GM12872 (cell line): ENCODE data around the gene DHCR24.

Experiments used
- TF ChIP-seq, protein P1 (sequence below): IDR thresholded peaks from 3 replicates; pipeline ENCODE4 v1.5.1; 2011; ENCODE audit warnings: low read depth, mild to moderate bottlenecking, low read length, moderate library complexity; ENCODE audit not compliant: insufficient read depth

Gene DHCR24

DNA sequence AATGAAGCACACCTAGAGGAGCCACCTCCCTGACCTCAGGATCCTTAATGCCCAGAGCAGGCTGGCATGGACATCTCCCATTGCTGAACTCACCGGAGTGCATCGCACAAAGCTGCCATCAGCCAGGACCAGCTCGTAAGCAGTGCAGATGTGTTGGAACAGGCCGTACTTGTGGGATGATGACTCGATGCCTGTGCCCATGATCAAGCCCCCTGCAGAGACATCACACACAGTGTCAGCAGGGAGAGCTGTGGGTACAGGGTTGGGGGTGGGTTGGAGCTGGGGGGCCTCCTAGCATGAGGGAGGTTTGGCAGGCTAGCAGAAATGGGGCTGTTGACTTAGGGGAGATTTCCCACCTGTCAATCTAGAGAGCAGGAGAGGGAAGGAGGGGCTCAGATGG is 12.0 kb downstream of the DHCR24 start:
- TF ChIP-seq, protein P1, sequence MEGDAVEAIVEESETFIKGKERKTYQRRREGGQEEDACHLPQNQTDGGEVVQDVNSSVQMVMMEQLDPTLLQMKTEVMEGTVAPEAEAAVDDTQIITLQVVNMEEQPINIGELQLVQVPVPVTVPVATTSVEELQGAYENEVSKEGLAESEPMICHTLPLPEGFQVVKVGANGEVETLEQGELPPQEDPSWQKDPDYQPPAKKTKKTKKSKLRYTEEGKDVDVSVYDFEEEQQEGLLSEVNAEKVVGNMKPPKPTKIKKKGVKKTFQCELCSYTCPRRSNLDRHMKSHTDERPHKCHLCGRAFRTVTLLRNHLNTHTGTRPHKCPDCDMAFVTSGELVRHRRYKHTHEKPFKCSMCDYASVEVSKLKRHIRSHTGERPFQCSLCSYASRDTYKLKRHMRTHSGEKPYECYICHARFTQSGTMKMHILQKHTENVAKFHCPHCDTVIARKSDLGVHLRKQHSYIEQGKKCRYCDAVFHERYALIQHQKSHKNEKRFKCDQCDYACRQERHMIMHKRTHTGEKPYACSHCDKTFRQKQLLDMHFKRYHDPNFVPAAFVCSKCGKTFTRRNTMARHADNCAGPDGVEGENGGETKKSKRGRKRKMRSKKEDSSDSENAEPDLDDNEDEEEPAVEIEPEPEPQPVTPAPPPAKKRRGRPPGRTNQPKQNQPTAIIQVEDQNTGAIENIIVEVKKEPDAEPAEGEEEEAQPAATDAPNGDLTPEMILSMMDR = no peak

DNA sequence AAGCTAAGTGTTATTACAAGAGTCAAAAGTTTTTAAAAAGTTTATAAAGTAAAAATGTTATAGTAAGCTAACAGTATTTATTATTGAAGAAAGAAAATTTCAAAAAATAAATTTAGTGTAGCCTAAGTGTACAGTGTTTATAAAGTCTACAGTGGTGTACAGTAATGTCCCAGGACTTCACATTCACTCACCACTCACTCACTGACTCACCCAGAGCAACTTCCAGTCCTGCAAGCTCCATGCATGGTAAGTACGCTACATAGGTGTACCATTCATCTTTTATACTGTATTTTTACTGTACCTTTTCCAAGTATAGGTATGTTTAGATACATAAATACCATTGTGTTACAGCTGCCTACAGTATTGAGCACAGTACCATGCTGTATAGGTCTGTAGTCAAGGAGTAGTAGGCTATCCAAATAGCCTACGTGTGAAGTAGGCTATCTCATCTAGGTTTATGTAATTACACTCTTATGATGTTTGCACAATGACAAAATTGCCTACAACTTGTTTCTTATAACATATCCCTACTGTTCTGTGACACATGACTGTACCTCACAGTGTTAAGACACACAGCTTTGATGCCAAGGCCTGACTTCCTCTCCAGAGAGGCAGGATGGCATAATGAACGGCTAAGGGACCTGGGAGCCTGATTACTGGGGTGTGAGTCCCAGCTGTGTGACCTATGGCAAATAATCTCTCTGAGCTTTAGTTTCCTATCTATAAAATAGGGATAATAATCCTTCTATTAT is 12.7 kb downstream of the DHCR24 start:
- TF ChIP-seq, protein P1 = no peak

DNA sequence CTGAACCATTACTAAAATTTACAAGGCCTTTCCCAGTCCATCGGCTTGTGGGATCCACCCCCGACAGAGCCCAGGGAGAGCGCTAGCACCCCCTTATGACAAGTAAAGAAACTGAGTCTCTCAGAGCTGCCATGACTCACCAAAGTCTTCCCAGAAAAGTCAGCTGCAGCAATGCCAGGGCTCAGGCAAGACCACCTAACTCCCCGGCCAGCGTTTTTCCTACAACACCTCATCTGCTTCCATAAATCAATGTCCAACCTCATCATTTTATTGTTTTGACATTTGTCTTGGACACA is 15.0 kb downstream of the DHCR24 start:
- TF ChIP-seq, protein P1 = no peak

DNA sequence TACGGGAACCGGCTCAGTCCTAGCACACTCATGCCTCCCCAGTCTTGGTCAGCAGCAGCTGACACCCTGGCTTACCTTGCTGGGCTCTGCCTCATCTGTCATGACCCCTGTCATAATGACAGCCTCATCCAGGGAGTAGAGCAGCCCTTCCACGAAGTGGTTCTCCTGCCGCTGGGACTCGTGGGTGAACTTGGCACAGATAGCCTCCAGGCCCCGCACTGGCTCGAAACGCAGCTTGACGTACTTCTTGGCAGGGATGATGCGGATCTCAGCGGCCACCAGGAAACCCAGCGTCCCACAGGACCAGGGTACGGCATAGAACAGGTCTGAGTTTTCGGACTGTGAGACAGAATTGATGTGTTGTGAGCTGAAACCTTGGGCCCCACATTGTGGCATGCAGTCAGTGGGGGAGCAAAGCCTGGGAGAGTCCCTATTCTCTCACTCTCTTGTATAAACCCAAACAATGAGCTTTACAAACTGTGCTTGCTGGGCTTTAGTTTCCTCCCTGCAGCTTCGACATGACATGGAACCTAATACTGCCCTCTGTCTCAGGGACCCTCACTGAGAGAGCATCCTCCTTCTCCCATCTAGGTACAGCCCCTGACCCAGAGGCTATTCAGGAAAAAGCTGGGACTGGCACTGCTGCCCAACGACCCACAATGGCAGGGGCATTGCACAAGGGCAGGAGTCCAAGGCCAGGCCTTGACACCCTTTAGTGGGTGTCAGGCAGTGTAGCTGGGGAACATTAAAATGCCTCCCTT is 15.5 kb downstream of the DHCR24 start:
- TF ChIP-seq, protein P1 = no peak

DNA sequence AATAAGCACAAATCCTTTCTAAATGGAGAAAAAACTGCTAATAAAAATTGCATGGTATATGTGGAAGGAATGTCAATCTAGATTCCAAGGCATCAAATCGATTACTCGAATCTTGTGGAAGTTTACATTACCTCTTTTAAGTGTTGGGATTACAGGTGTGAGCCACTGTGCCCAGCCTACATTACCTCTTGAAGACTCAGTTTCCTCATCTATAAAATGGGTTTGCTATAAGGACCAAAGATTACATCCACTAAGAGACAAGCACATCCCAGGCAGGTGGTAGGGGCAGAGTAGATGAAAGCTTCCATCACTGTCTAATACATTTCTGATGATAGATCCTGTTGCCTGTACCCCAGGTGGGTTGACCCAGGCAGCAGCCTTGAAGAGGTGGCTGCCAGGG is 16.1 kb downstream of the DHCR24 start:
- TF ChIP-seq, protein P1 = no peak

DNA sequence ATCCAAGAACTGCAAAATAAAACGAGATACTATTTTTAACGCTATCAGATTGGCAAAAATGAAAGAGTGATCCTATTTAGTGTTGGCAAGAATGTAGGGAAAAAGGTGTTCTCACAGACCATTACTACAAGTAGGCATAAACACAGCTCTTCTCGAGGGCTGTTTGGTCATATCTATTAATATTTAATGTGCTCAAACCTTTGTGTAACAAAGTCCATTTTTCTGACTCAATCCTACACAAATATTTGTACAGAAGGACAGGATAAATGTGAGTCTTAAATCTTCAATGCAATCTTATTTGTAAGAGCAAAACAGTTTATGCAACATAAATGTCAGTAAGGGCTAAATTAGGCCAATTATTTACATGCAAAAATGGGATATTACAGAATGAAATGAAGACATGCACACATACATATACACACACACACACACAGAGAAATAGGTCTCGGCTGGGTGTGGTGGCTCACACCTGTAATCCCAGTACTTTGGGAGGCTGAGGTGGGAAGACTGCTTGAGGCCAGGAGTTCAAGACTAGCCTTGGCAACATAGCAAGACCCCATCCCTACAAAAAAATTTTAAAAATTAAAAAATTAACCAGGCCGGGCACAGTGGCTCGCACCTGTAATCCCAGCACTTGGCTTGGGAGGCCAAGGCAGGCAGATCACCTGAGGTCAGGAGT is 17.7 kb downstream of the DHCR24 start:
- TF ChIP-seq, protein P1 = no peak

DNA sequence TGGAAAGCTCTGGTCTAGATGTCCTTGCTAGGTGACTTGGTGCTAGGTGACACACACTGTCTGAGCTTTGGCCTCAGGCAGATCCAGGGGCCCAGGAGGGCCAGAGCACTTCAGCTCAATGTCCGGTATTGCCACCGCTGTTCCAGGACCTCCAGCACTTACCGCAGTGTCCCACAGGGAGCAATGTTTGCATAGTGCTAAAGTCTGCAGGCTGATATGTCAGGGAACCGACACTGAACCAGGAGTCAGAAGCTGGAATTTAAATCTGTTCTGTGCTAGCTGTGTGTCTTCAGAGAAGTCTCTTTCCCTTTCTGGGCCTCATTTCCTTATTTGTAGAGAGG is 19.3 kb downstream of the DHCR24 start:
- TF ChIP-seq, protein P1 = no peak
